Chondrocyte (in vitro differentiated cells): ENCODE data around the gene IRS2. TPM values are rescaled to one million over a fixed set of nuclear protein-coding genes. Genes with fewer than 3 reads are reported as not detected.

Source experiments
- DNase-seq: peaks from one replicate; pipeline ENCODE4 v3.0.0; 2021; ENCODE audit warnings: mixed read lengths, low spot score
- H3K27ac Mint-ChIP-seq: one replicate; pipeline ENCODE4 v1.8.0; 2021; ENCODE audit warnings: mild to moderate bottlenecking, moderate library complexity, mixed read lengths; ENCODE audit not compliant: unreplicated experiment
- H3K27me3 Mint-ChIP-seq: 2 replicates; pipeline ENCODE4 v1.8.0; 2021; ENCODE audit warnings: low read depth, mixed read lengths
- H3K36me3 Mint-ChIP-seq: 2 replicates; pipeline ENCODE4 v1.8.0; 2021; ENCODE audit warnings: low read depth, mixed read lengths
- H3K4me1 Mint-ChIP-seq: 2 replicates; pipeline ENCODE4 v1.8.0; 2021; ENCODE audit warnings: low read depth, mild to moderate bottlenecking, mixed read lengths
- H3K4me3 Mint-ChIP-seq: one replicate; pipeline ENCODE4 v1.8.0; 2021; ENCODE audit warnings: mild to moderate bottlenecking, moderate library complexity, mixed read lengths; ENCODE audit not compliant: unreplicated experiment
- H3K9me3 Mint-ChIP-seq: 2 replicates; pipeline ENCODE4 v1.8.0; 2021; ENCODE audit warnings: low read depth, mixed read lengths
- CTCF ChIP-seq: fragments of 200-600 bp; sonication (generic); IDR thresholded peaks from 2 replicates; pipeline ENCODE4 v1.5.0; 2021; ENCODE audit warnings: antibody characterized with exemption, mild to moderate bottlenecking, moderate library complexity
- total RNA-seq: library from RNA; stranded (reverse); gene quantifications from 3 replicates; pipeline ENCODE4 v1.2.1, GENCODE V29; 2021

Gene IRS2
- total RNA-seq, 1 donor from 2014 or later: 42.9 TPM

DNA sequence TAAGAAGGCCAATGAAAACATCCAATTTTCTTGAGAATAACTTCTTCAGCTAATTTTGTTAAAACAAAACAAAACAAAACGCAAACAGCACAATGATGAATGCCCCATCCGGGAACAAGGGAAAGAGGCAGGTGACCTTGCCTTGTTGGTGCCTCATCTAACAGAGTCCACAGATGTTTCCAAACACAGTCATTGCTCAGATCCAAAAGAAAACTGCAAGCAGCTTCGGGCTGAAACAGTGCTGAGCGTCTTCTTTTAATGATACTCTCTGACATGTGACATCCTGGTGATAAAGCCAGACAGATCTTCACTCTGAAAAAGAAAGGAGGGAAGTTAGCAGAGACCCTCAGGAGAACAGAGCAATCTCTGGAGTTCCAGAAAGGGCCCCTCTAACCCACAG lies 30.4 kb downstream of the IRS2 start:
- Mint-ChIP-seq H3K9me3 (no peaks in the 10 kb centered on the region), H3K36me3 (peaks cover 29% of the 10 kb centered on the region), H3K27ac (no peak overlapping the region), H3K4me1 (peaks cover 32% of the 10 kb centered on the region), H3K4me3 (no peak overlapping the region), H3K27me3 (no peaks in the 10 kb centered on the region)
- no peak for DNase-seq
- TF ChIP-seq CTCF: no peak

DNA sequence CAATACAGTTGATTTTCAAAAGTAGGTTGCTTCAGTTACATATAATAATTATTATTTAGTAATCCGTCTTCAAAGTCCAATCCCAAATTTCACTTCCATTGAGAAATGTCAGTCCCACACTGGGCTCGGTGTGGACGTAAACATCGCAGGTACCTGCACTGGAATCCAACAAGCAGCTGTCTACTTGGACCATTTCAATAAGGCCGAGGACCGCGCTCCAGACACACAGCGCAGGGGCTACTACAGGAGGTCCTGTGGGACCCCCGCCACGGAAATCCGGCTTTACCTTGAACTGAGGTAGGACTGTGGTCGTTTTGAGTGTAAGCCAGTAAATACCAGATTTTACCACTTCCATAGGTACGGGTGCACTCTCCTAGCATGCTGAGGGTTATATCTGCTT lies 30.8 kb downstream of the IRS2 start:
- Mint-ChIP-seq H3K27ac (no peak overlapping the region), H3K9me3 (no peaks in the 10 kb centered on the region), H3K4me3 (no peak overlapping the region), H3K36me3 (peaks cover 29% of the 10 kb centered on the region), H3K4me1 (peaks cover 28% of the 10 kb centered on the region), H3K27me3 (no peaks in the 10 kb centered on the region)
- no peak for DNase-seq
- no peak for TF ChIP-seq CTCF

GRCh38 chr13:109751477-109751876 lies 34.9 kb downstream of the IRS2 start:
- no peak for TF ChIP-seq CTCF
- no peak for DNase-seq
- Mint-ChIP-seq H3K27ac (no peak overlapping the region), H3K9me3 (no peaks in the 10 kb centered on the region), H3K36me3 (peaks cover 29% of the 10 kb centered on the region), H3K4me1 (peaks cover 8% of the 10 kb centered on the region), H3K4me3 (no peak overlapping the region), H3K27me3 (no peaks in the 10 kb centered on the region)

- no peaks in the 10 kb centered on the region for H3K4me1 Mint-ChIP-seq
- no peaks in the 10 kb centered on the region for H3K27me3 Mint-ChIP-seq
- TF ChIP-seq CTCF: no peak
- no peak overlapping the region for H3K27ac Mint-ChIP-seq
- no peak overlapping the region for H3K4me3 Mint-ChIP-seq
- no peak for DNase-seq
- H3K36me3 Mint-ChIP-seq: peaks cover 24% of the 10 kb centered on the region
- H3K9me3 Mint-ChIP-seq: no peaks in the 10 kb centered on the region
Measured at GRCh38 chr13:109750221-109750775, 36.1 kb downstream of the IRS2 start.

- H3K27me3 Mint-ChIP-seq: no peaks in the 10 kb centered on the region
- H3K36me3 Mint-ChIP-seq: peaks cover 18% of the 10 kb centered on the region
- no peak overlapping the region for H3K4me3 Mint-ChIP-seq
- no peak for TF ChIP-seq CTCF
- H3K27ac Mint-ChIP-seq: no peak overlapping the region
- no peak for DNase-seq
- peaks cover 1% of the 10 kb centered on the region for H3K4me1 Mint-ChIP-seq
- no peaks in the 10 kb centered on the region for H3K9me3 Mint-ChIP-seq
Measured at GRCh38 chr13:109749365-109749764, 37.0 kb downstream of the IRS2 start.
